HCT116 (cell line): Measurements from ENCODE around the gene KNSTRN. TPM values are rescaled to one million over a fixed set of nuclear protein-coding genes. Genes with fewer than 3 reads are reported as not detected.

Experiments used
- ATAC-seq: fragments of 200-7000 bp; cut with Tn5 transposase; 2 replicates; pipeline ENCODE4 v1.9.1; 2020; ENCODE audit warnings: mild to moderate bottlenecking, moderate library complexity
- BruUV-seq: library from RNA; stranded (reverse); fragments of 400-500 nt; replicated peaks from 2 replicates; lab custom pipeline; 2021; lab: Mats Ljungman, UMichigan
- CTCF ChIA-PET: fragments of 300-600 bp; sonication (Branson Sonifier 250); formaldehyde crosslinking; loops from one replicate; lab custom pipeline; 2021; ENCODE audit warnings: antibody characterized with exemption; lab: Charles Lee
- POLR2A ChIA-PET: fragments of 300-600, 350-600 bp; sonication (Branson Sonifier 250); formaldehyde crosslinking; loops from one replicate; lab custom pipeline; 2021; ENCODE audit warnings: antibody characterized with exemption; lab: Charles Lee
- RAD21 ChIA-PET, 2 experiments: fragments of 300-600 bp; sonication (Branson Sonifier 250); formaldehyde crosslinking; loops; one replicate each; lab custom pipeline; 2023; ENCODE audit warnings: low total read pairs in 2 of 2; ENCODE audit not compliant: uncharacterized antibody in 2 of 2, unreplicated experiment in 2 of 2, low non-redundant PET in 1 of 2; lab: Charles Lee
- DNase-seq: peaks from one replicate; pipeline ENCODE4 v3.0.0-alpha.2; 2010; ENCODE audit warnings: low read depth, low spot score
- H2AFZ ChIP-seq: fragments of 200-600 bp; shearing (Covaris generic), sonication (generic); 2 replicates; pipeline ENCODE4 v1.6.1; 2017; ENCODE audit warnings: low read depth, mixed run types, mixed read lengths, antibody characterized with exemption, low read length; ENCODE audit not compliant: poor library complexity, severe bottlenecking
- H3K27ac ChIP-seq: 2 replicates; pipeline ENCODE4 v1.5.1; 2012; ENCODE audit warnings: low read depth, low read length
- H3K27me3 ChIP-seq: fragments of 200-600 bp; sonication (generic); 2 replicates; pipeline ENCODE4 v1.6.1; 2016; ENCODE audit warnings: mixed run types, low read length, mixed read lengths; ENCODE audit not compliant: insufficient read depth
- H3K36me3 ChIP-seq, 2 experiments: fragments of 200-500 bp in 1 of 2; fragments of 200-600 bp in 1 of 2; sonication (Bioruptor generic) in 1 of 2; sonication (generic) in 1 of 2; 2 replicates each; pipeline versions ENCODE4 v1.5.1 to v1.6.1; 2014 to 2016; ENCODE audit warnings: low read length in 2 of 2, inconsistent platforms in 1 of 2, mixed read lengths in 1 of 2, mixed run types in 1 of 2; ENCODE audit not compliant: insufficient read depth in 2 of 2, control insufficient read depth in 1 of 2
- H3K4me1 ChIP-seq, 2 experiments: fragments of 200-600 bp in 1 of 2; sonication (generic) in 1 of 2; 2 replicates each; pipeline versions ENCODE4 v1.5.1 to v1.6.1; 2012 to 2017; ENCODE audit warnings: low read length in 2 of 2, inconsistent platforms in 1 of 2, mild to moderate bottlenecking in 1 of 2, mixed read lengths in 1 of 2, mixed run types in 1 of 2, moderate library complexity in 1 of 2; ENCODE audit not compliant: insufficient read depth in 2 of 2, control insufficient read depth in 1 of 2
- H3K4me2 ChIP-seq: fragments of 200-600 bp; sonication (generic); 2 replicates; pipeline ENCODE4 v1.6.1; 2017; ENCODE audit warnings: mixed run types, low read length, mixed read lengths
- H3K4me3 ChIP-seq, 2 experiments: fragments of 200-600 bp in 1 of 2; sonication (generic) in 1 of 2; replicated peaks in 1 of 2; 2 replicates each; pipeline ENCODE4 v1.5.1; 2011 to 2016; ENCODE audit warnings: low read length in 2 of 2, control low read depth in 1 of 2, low read depth in 1 of 2, mild to moderate bottlenecking in 1 of 2, mixed read lengths in 1 of 2, mixed run types in 1 of 2
- H3K79me2 ChIP-seq: fragments of 200-600 bp; sonication (generic); 2 replicates; pipeline ENCODE4 v1.6.1; 2017; ENCODE audit warnings: mild to moderate bottlenecking, mixed run types, low read length, moderate library complexity, mixed read lengths; ENCODE audit not compliant: insufficient read depth
- H3K9ac ChIP-seq: fragments of 200-600 bp; sonication (generic); 2 replicates; pipeline ENCODE4 v1.6.1; 2016; ENCODE audit warnings: low read length, mixed read lengths
- H3K9me2 ChIP-seq: fragments of 200-600 bp; sonication (generic), shearing (Covaris generic); 2 replicates; pipeline ENCODE4 v1.6.1; 2017; ENCODE audit warnings: mixed run types, mild to moderate bottlenecking, moderate library complexity; ENCODE audit not compliant: insufficient read depth
- H3K9me3 ChIP-seq, 2 experiments: fragments of 200-500 bp in 1 of 2; fragments of 200-600 bp in 1 of 2; sonication (Bioruptor generic) in 1 of 2; sonication (generic) in 1 of 2; 2 replicates each; pipeline ENCODE4 v1.6.1; 2014 to 2017; ENCODE audit warnings: low read length in 2 of 2, mixed read lengths in 2 of 2, inconsistent platforms in 1 of 2, low read depth in 1 of 2, mild to moderate bottlenecking in 1 of 2, mixed run types in 1 of 2, moderate library complexity in 1 of 2; ENCODE audit not compliant: control insufficient read depth in 1 of 2, insufficient read depth in 1 of 2
- H4K20me1 ChIP-seq: fragments of 200-600 bp; sonication (generic), shearing (Covaris generic); 2 replicates; pipeline ENCODE4 v1.6.1; 2017; ENCODE audit warnings: mixed run types, mild to moderate bottlenecking, moderate library complexity; ENCODE audit not compliant: insufficient read depth
- CBX3 ChIP-seq: IDR thresholded peaks from 2 replicates; pipeline ENCODE4 v1.6.1; 2012; ENCODE audit warnings: low read depth
- EGR1 ChIP-seq: IDR thresholded peaks from 2 replicates; pipeline ENCODE4 v1.6.1; 2012; ENCODE audit warnings: low read depth
- ELF1 ChIP-seq: IDR thresholded peaks from 2 replicates; pipeline ENCODE4 v1.6.1; 2012; ENCODE audit warnings: low read depth, borderline replicate concordance
- EZH2 ChIP-seq: fragments of 200-600 bp; sonication (generic); IDR thresholded peaks from 2 replicates; pipeline ENCODE4 v1.6.1; 2017; ENCODE audit warnings: antibody characterized with exemption, mixed run types
- JUND ChIP-seq: IDR thresholded peaks from 2 replicates; pipeline ENCODE4 v1.6.1; 2012
- POLR2A ChIP-seq: IDR thresholded peaks from 2 replicates; pipeline ENCODE4 v1.7.0; 2011; ENCODE audit warnings: borderline replicate concordance; ENCODE audit not compliant: insufficient read depth, insufficient read length; ENCODE audit errors: extremely low read depth
- POLR2AphosphoS5 ChIP-seq: IDR thresholded peaks from 2 replicates; pipeline ENCODE4 v1.6.1; 2011; ENCODE audit warnings: mild to moderate bottlenecking, low read depth, low read length, moderate library complexity
- RAD21 ChIP-seq: IDR thresholded peaks from 2 replicates; pipeline ENCODE4 v1.6.1; 2012; ENCODE audit warnings: low read depth, mild to moderate bottlenecking
- SIN3A ChIP-seq: IDR thresholded peaks from 2 replicates; pipeline ENCODE4 v1.6.1; 2012; ENCODE audit warnings: low read depth
- SP1 ChIP-seq: IDR thresholded peaks from 2 replicates; pipeline ENCODE4 v1.6.1; 2012; ENCODE audit warnings: low read depth
- TCF7L2 ChIP-seq: IDR thresholded peaks from 2 replicates; pipeline ENCODE4 v1.7.0; 2011; ENCODE audit warnings: borderline replicate concordance, inconsistent platforms; ENCODE audit not compliant: insufficient read depth, insufficient read length; ENCODE audit errors: extremely low read depth
- YY1 ChIP-seq: IDR thresholded peaks from 2 replicates; pipeline ENCODE4 v1.6.1; 2011; ENCODE audit warnings: low read length, low read depth, moderate library complexity, mild to moderate bottlenecking; ENCODE audit not compliant: insufficient replicate concordance; ENCODE audit errors: extremely low read depth
- ZFX ChIP-seq: fragments of 450-650 bp; IDR thresholded peaks from 2 replicates; pipeline ENCODE4 v1.6.1; 2017
- ZNF274 ChIP-seq: fragments of 200-500 bp; sonication (Bioruptor generic); IDR thresholded peaks from 2 replicates; pipeline ENCODE4 v1.6.1; 2014; ENCODE audit warnings: mild to moderate bottlenecking, low read depth, low read length, inconsistent platforms
- intact Hi-C: fragments of 100-400 bp; cut with micrococcal nuclease; formaldehyde crosslinking; loops from 2 replicates; pipeline ENCODE4 v1.10.0; 2022
- total RNA-seq: library from RNA; stranded (reverse); gene quantifications from one replicate; pipeline ENCODE4 v1.2.1, GENCODE V29; 2021; ENCODE audit not compliant: unreplicated experiment
- TF ChIP-seq, protein P1 (sequence below): IDR thresholded peaks from 2 replicates; pipeline ENCODE4 v1.6.1; 2012
- TF ChIP-seq, protein P2 (sequence below): IDR thresholded peaks from 2 replicates; pipeline ENCODE4 v1.6.1; 2011; ENCODE audit warnings: mild to moderate bottlenecking, low read length, moderate library complexity; ENCODE audit not compliant: insufficient replicate concordance; ENCODE audit errors: extremely low read depth
- TF ChIP-seq, protein P3 (sequence below), 3 experiments: fragments of 200-600 bp in 1 of 3; sonication (generic) in 1 of 3; IDR thresholded peaks in 2 of 3; conservative IDR thresholded peaks in 1 of 3; 2 replicates each; pipeline ENCODE4 v1.5.1; 2012 to 2017; ENCODE audit warnings: low read depth in 2 of 3, low read length in 2 of 3, antibody characterized with exemption in 1 of 3, borderline replicate concordance in 1 of 3, control low read depth in 1 of 3, mild to moderate bottlenecking in 1 of 3, mixed read lengths in 1 of 3, mixed run types in 1 of 3, moderate library complexity in 1 of 3; ENCODE audit not compliant: insufficient read depth in 1 of 3
- TF ChIP-seq, protein P4 (sequence below): IDR thresholded peaks from 2 replicates; pipeline ENCODE4 v1.6.1; 2012

The KNSTRN gene
- total RNA-seq, 1 experiment from 2014 or later, result 84.1 TPM

DNA sequence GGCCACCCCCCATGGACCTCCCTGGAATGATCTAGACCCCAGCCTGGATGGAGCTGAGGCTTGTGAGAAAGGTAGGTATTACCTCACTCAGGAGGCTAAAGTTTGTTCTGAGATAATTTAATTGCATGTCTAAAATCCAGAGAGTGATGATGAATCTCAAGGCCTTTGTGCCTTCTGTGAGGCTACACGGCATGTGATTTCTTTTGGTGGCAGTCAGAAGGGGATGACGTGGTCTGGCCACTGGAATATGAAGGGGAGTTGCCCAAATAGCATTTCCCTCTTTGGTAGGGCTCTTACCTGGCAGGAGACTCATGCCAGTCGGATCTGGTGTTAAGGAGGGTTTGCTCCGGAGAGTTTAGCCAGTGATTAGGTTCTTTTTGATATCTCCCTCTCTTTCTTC, 60.7 kb downstream of the KNSTRN start (continued):
- TF ChIP-seq ELF1, result no peak
- no peak for TF ChIP-seq EGR1
- no peak for TF ChIP-seq CBX3
- TF ChIP-seq TCF7L2, result no peak
- no peak for TF ChIP-seq RAD21
- TF ChIP-seq EZH2, result no peak
- TF ChIP-seq, protein P1, sequence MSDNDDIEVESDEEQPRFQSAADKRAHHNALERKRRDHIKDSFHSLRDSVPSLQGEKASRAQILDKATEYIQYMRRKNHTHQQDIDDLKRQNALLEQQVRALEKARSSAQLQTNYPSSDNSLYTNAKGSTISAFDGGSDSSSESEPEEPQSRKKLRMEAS, result no peak
- no peak for TF ChIP-seq POLR2AphosphoS5

DNA sequence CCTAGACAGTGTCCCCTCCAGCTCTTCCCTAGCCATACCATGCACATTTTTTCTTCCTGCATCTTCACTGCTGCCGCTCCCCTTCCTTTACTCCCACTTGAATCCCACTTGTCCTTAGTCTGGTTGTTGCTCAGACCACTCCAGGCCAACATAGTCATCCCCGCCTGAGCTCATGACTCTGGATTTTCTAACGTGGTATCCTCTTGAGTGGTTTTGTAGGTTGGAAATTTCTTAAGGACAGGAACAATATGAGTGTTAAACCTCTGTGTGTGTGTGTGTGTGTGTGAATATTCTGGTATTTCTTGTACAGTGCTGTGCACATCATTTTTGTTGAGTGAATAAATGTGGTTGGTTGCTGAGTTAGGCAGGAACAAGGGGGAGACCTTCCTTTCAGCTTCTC, 61.3 kb downstream of the KNSTRN start:
- intact Hi-C loops, result no loop called here
- Histone ChIP-seq H3K9me3 (no peaks in the 10 kb centered on the region), H3K27ac (no peak overlapping the region), H3K79me2 (peaks cover 67% of the 10 kb centered on the region), H3K9me2 (no peaks in the 10 kb centered on the region), H3K27me3 (no peaks in the 10 kb centered on the region), H4K20me1 (no peaks in the 10 kb centered on the region), H3K4me3 (no peak overlapping the region), H3K9ac (no peak overlapping the region), H2AFZ (no peak overlapping the region), H3K36me3 (no peaks in the 10 kb centered on the region), H3K4me1 (peaks cover 18 to 34% of the 10 kb centered on the region in 2 experiments), H3K4me2 (no peak overlapping the region)
- CTCF ChIA-PET, result no interaction called here
- POLR2A ChIA-PET, result no interaction called here
- ATAC-seq (no peak), DNase-seq (no peak)
- RAD21 ChIA-PET, result no interaction called here
- TF ChIP-seq RAD21 (no peak), YY1 (no peak), EGR1 (no peak), EZH2 (no peak), JUND (no peak), ZFX (no peak), SIN3A (no peak), ZNF274 (no peak), POLR2A (no peak), SP1 (no peak), CBX3 (no peak)
- TF ChIP-seq, protein P2, sequence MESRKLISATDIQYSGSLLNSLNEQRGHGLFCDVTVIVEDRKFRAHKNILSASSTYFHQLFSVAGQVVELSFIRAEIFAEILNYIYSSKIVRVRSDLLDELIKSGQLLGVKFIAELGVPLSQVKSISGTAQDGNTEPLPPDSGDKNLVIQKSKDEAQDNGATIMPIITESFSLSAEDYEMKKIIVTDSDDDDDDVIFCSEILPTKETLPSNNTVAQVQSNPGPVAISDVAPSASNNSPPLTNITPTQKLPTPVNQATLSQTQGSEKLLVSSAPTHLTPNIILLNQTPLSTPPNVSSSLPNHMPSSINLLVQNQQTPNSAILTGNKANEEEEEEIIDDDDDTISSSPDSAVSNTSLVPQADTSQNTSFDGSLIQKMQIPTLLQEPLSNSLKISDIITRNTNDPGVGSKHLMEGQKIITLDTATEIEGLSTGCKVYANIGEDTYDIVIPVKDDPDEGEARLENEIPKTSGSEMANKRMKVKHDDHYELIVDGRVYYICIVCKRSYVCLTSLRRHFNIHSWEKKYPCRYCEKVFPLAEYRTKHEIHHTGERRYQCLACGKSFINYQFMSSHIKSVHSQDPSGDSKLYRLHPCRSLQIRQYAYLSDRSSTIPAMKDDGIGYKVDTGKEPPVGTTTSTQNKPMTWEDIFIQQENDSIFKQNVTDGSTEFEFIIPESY, result no peak
- TF ChIP-seq, protein P3, sequence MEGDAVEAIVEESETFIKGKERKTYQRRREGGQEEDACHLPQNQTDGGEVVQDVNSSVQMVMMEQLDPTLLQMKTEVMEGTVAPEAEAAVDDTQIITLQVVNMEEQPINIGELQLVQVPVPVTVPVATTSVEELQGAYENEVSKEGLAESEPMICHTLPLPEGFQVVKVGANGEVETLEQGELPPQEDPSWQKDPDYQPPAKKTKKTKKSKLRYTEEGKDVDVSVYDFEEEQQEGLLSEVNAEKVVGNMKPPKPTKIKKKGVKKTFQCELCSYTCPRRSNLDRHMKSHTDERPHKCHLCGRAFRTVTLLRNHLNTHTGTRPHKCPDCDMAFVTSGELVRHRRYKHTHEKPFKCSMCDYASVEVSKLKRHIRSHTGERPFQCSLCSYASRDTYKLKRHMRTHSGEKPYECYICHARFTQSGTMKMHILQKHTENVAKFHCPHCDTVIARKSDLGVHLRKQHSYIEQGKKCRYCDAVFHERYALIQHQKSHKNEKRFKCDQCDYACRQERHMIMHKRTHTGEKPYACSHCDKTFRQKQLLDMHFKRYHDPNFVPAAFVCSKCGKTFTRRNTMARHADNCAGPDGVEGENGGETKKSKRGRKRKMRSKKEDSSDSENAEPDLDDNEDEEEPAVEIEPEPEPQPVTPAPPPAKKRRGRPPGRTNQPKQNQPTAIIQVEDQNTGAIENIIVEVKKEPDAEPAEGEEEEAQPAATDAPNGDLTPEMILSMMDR (IDR thresholded peaks at IDR 0.05 in 2 of 3, conservative IDR thresholded peaks at IDR 0.05 in 1 of 3; ENCODE audit: borderline replicate concordance in 1 of 3, insufficient read depth in 1 of 3, low read depth in 2 of 3, low read length in 2 of 3), result no peak
- TF ChIP-seq, protein P4, sequence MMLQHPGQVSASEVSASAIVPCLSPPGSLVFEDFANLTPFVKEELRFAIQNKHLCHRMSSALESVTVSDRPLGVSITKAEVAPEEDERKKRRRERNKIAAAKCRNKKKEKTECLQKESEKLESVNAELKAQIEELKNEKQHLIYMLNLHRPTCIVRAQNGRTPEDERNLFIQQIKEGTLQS, result no peak
- TF ChIP-seq, protein P1, result no peak
- no TSS peak for BruUV-seq
